ENCODE data around the gene CXCR1. TPM values are rescaled to one million over a fixed set of nuclear protein-coding genes. Genes with fewer than 3 reads are reported as not detected.

The CXCR1 gene
- not detected in 2 replicates for total RNA-seq

GRCh38 chr2:218166791-218167190 lies at the start of gene CXCR1:
Gene CXCR1 (minus strand): TSS chr2:218166962. CDS start chr2:218165211, 1,751 bp downstream.

GRCh38 chr2:218125626-218126080 lies 41.1 kb downstream of the CXCR1 start, which contains the start of gene CXCR2:
Gene CXCR2 (plus strand): TSS chr2:218126028. CDS start chr2:218134802, 8,774 bp downstream.

Other genes with a start within 250 kb of the CXCR1 start
- gene TNS1, start 164.0 kb downstream of the CXCR1 start, total RNA-seq, result 82.9 and 101 TPM in 2 replicates
- gene RUFY4, start 97.7 kb downstream of the CXCR1 start, total RNA-seq, result not detected in 2 replicates
- not detected in 2 replicates for gene CXCR2, start 40.9 kb downstream of the CXCR1 start, total RNA-seq
- 177 and 192 TPM in 2 replicates for gene ARPC2, start 50.2 kb upstream of the CXCR1 start, total RNA-seq
- 0.50 and 2.1 TPM in 2 replicates for gene GPBAR1, start 94.1 kb upstream of the CXCR1 start, total RNA-seq
- 126 and 132 TPM in 2 replicates for gene AAMP, start 103.2 kb upstream of the CXCR1 start, total RNA-seq
- gene PNKD, start 103.6 kb upstream of the CXCR1 start, total RNA-seq, result 37.4 and 40.8 TPM in 2 replicates
- 80.8 and 96.0 TPM in 2 replicates for gene TMBIM1, start 125.5 kb upstream of the CXCR1 start, total RNA-seq
- not detected in 2 replicates for gene CATIP, start 189.9 kb upstream of the CXCR1 start, total RNA-seq
- gene SLC11A1, start 215.3 kb upstream of the CXCR1 start, total RNA-seq, result not detected in 2 replicates
- 64.1 and 77.1 TPM in 2 replicates for gene CTDSP1, start 232.9 kb upstream of the CXCR1 start, total RNA-seq